Thoracic aorta (tissue), 2 donors: Measurements from ENCODE around the gene MAML3. TPM values are rescaled to one million over a fixed set of nuclear protein-coding genes. Genes with fewer than 3 reads are reported as not detected.

Source experiments
- ATAC-seq: fragments of 150-250 bp; one replicate; pipeline ENCODE4 v1.8.0; 2017; ENCODE audit warnings: low read depth; ENCODE audit not compliant: insufficient number of reproducible peaks, low FRiP score
- DNase-seq: peaks from one replicate; pipeline ENCODE4 v3.0.0-alpha.2; 2020; ENCODE audit warnings: low spot score
- H3K27ac ChIP-seq, 2 donors: fragments of 200-600 bp; sonication (generic); 1 replicate in 1 of 2; 2 replicates in 1 of 2; pipeline ENCODE4 v1.5.1; 2016; ENCODE audit warnings: mild to moderate bottlenecking in 2 of 2, moderate library complexity in 2 of 2
- H3K27me3 ChIP-seq: fragments of 200-600 bp; sonication (generic); replicated peaks from 2 replicates; pipeline ENCODE4 v1.6.0; 2016; ENCODE audit warnings: mild to moderate bottlenecking; ENCODE audit not compliant: insufficient read depth
- H3K36me3 ChIP-seq: fragments of 200-600 bp; sonication (generic); one replicate; pipeline ENCODE4 v1.5.1; 2016
- H3K4me1 ChIP-seq, 2 donors: fragments of 200-600 bp; sonication (generic); 1 replicate in 1 of 2; 2 replicates in 1 of 2; pipeline versions ENCODE4 v1.5.1 to v1.6.0; 2016; ENCODE audit warnings: low read depth in 2 of 2, mild to moderate bottlenecking in 1 of 2; ENCODE audit not compliant: control insufficient read depth in 1 of 2
- H3K4me3 ChIP-seq: fragments of 200-600 bp; sonication (generic); 2 replicates; pipeline ENCODE4 v1.5.1; 2016; ENCODE audit warnings: mild to moderate bottlenecking
- H3K9me3 ChIP-seq: fragments of 200-600 bp; sonication (generic); 2 replicates; pipeline ENCODE4 v1.5.1; 2016
- CTCF ChIP-seq: fragments of 200-600 bp; sonication (generic); IDR thresholded peaks from one replicate; pipeline ENCODE4 v1.5.1; 2019; ENCODE audit warnings: antibody characterized with exemption
- total RNA-seq, 2 donors: library from RNA; depleted of rRNA; stranded (reverse); fragments of >200 nt; gene quantifications; one replicate each; pipeline versions ENCODE4 v1.1.0 to v1.2.3, GENCODE V29; 2016

The MAML3 gene
- total RNA-seq, 2 donors from 2014 or later = 7.3 to 14.1 TPM

GRCh38 chr4:139761461-139761860 lies 392.5 kb downstream of the MAML3 start:
- Histone ChIP-seq H3K36me3 (no peaks in the 10 kb centered on the region), H3K9me3 (no peaks in the 10 kb centered on the region), H3K4me1 (peaks cover 17 to 29% of the 10 kb centered on the region in 2 donors), H3K27ac (no peak overlapping the region), H3K27me3 (no peaks in the 10 kb centered on the region), H3K4me3 (no peak overlapping the region)
- ATAC-seq = no peak
- no peak for TF ChIP-seq CTCF
- no peak for DNase-seq

- no peak for DNase-seq
- Histone ChIP-seq H3K9me3 (no peaks in the 10 kb centered on the region), H3K27ac (no peak overlapping the region), H3K36me3 (no peaks in the 10 kb centered on the region), H3K4me3 (no peak overlapping the region), H3K4me1 (peaks cover 17 to 29% of the 10 kb centered on the region in 2 donors), H3K27me3 (no peaks in the 10 kb centered on the region)
- ATAC-seq = no peak
- TF ChIP-seq CTCF = no peak
These were observed 393.4 kb downstream of the MAML3 start for GRCh38 chr4:139760567-139760966.

- ATAC-seq (no peak), DNase-seq (no peak)
- Histone ChIP-seq H3K36me3 (no peaks in the 10 kb centered on the region), H3K4me3 (no peak overlapping the region), H3K27ac (no peak overlapping the region), H3K9me3 (no peaks in the 10 kb centered on the region), H3K4me1 (peaks cover 16 to 21% of the 10 kb centered on the region in 2 donors), H3K27me3 (no peaks in the 10 kb centered on the region)
- TF ChIP-seq CTCF = no peak
These were observed 394.9 kb downstream of the MAML3 start for GRCh38 chr4:139759097-139759496.

GRCh38 chr4:139756391-139757180 lies 397.4 kb downstream of the MAML3 start:
- Histone ChIP-seq H3K4me1 (no peaks in the 10 kb centered on the region), H3K27ac (no peak overlapping the region), H3K4me3 (no peak overlapping the region), H3K9me3 (no peaks in the 10 kb centered on the region), H3K36me3 (no peaks in the 10 kb centered on the region), H3K27me3 (no peaks in the 10 kb centered on the region)
- TF ChIP-seq CTCF = no peak
- ATAC-seq = no peak
- DNase-seq = no peak

- Histone ChIP-seq H3K27ac (no peak overlapping the region), H3K9me3 (no peaks in the 10 kb centered on the region)
- no peak for TF ChIP-seq CTCF
These were observed 399.0 kb downstream of the MAML3 start for GRCh38 chr4:139754938-139755337.

More at GRCh38 chr4:139754938-139755337, 399.0 kb downstream of the MAML3 start:
- no peak for ATAC-seq
- Histone ChIP-seq H3K4me3 (no peak overlapping the region), H3K4me1 (no peaks in the 10 kb centered on the region), H3K27me3 (no peaks in the 10 kb centered on the region), H3K36me3 (no peaks in the 10 kb centered on the region)
- DNase-seq = no peak
